GM18870 (cell line): ENCODE results near the gene ADAMTSL1.

Experiments used
- ATAC-seq: cut with Tn5 transposase; IDR thresholded peaks from one replicate; pipeline ENCODE4 v1.9.1; 2021; ENCODE audit warnings: moderate library complexity; ENCODE audit not compliant: unreplicated experiment

Gene ADAMTSL1

DNA sequence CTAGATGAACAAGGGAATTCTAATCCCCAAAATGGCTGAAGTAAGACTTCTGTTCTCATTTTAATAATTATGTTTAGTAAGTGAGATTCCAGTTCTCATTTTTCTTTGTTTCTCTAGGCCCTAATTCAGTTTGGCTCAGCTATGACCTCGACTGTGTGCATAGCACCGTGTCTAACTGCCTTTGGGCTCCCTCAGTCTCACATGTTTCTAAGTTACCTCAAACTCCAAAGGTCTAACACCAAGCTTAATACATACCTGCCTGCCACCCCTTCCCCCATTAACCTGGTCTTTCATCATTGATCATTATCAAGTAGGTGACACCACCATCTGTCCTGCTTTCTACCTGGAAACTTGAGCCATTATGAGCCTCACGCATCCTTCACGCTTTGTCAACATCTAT lies 285.9 kb downstream of the ADAMTSL1 start:
- no peak for ATAC-seq

DNA sequence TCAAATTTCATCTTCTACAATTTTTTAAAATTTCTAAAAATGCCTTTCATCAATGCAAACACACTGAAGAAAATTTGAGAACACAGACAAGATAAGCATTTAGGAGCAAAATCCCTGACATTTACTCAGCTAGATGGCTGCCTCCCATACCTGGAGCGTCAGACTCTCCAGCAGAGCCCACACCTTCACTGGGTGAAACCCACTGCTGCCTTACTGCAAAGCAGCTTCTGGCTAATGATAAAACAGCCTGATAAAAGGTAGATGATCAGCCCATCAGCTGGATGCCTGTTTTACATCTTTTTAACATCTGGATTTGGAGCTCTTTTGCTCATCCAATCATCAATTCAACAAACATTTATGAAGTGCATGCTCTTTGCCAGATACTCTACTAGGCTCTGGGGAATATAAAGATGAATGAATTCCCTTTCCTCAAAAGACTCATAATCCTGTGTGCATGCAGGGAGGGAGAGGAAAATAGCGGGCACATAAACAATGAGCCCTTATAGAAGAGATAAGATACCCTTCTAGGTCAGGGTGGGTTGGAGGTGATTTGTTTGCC lies 287.9 kb downstream of the ADAMTSL1 start:
- ATAC-seq: no peak

DNA sequence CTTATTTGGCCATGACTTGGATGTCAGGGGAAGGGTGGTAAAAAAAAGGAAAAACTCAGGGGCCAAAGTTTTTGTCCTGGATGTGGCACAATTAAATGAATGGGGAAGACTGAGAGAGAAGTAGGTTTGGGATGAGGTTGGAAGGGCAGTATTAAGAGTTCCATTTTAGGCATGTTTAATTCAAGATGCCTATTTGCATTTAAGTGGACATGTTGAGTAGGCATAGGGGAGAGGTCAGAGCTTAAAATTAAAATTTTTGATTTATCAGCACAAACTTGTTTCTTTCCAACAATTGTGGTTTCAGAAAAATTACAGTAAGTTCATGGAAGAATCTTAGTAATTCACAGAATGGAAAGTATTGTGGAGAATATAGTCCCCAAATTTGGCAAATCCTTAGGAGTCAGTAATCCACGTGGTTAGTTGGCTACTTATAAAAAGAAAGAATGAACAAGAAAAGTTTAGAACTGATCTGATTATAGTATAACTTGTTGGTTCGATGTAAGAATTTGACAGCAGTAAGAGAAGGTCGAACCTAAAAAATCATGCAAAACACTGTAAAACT lies 293.1 kb downstream of the ADAMTSL1 start:
- no peak for ATAC-seq

DNA sequence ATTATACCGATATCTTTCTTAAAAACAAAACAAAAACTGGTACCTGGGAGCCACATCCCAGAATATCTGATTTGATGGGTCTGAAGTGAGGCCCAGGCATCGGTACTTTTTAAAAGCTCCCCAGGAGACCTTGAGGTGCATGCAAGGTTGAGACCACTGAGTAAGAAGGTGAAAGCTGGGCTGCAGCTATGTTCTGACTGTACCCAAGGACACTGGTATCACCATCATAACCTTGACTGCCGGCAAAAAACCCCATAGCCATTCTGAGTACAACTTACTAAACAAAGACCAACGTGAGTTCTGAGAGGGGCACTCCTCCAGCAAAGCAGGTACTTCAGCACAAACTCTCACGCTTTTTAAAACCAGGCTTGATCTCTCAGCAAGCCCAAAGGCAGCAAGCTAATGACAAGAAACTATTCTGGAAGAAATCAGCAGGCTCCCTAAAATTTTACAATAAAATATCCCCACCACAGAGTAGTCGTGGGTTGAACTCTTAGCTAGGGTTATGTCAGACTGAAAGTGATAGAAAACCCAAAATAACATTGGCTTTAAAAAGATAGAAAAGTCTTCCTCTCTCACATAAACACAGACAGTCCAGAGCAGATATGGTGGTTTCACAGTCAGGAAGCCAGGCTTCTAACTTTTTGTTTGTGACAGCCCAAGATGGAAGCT lies 295.1 kb downstream of the ADAMTSL1 start:
- peak; percentile 94 for ATAC-seq

DNA sequence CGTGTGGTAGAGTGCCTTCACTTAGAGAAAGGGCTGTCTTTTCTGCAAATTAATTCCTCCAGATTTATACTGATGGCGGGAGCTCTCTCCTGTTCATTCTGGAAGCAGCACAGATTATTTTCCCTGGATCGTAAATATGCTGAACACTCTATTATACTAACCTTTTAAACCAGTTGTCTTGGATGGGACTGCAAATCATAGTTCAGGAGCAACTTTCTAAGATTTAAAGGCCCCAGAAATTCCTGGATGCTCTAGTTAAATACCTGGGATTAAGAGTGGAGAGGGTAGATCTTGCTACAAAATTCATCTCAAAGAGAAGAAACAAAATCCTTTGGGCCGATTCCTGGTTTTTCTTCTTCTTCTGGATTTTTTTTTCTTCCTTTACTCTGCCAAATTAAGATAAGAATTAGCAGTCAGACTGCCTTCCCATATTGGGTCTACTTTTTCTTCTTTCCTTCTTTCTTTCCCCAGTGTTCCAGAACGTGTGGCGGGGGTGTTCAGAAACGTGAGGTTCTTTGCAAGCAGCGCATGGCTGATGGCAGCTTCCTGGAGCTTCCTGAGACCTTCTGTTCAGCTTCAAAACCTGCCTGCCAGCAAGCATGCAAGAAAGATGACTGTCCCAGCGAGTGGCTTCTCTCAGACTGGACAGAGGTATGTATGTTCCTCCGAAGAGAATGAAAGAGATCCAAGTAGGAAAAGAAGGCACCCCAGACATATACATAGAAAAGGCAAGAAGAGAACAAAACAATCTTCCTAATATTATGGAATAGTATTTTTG lies 296.4 kb downstream of the ADAMTSL1 start:
- ATAC-seq: no peak

DNA sequence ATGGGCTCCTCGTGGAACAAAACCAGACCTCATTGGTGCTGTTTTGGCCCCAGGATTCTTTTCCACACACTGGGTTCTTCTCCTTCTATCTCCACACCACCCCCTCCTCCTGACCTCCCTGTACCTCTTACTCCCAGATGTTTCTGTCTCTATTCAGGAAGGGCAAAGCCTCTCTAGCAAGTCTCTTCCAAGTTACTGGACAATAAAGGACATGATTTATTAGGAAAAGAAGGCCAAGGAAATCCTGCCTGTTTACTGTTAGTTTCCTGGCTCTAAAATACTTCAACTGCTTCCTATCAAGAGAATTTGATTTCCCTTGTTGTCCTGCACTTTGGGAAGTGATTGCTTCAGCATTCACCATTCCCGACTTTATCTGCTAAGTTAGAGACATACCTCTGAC lies 297.1 kb downstream of the ADAMTSL1 start:
- no peak for ATAC-seq

DNA sequence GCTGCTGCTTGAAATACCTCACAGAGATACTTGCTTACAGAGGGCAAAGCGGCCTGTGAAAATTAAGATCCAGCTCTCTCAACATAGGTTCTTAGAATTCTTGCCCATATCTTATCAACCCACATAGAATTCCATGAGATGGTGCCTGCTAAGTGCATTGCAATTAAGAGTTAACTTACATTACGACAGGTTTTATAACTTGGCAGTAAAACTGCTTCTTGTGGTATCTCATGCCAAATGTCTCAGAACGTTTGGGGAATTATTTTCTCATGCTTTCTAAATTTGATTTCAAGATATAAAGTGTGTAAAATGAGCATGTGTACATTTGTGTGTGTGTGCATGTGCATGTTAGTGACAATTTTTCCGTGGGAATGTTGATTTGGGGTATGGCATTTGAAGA lies 297.8 kb downstream of the ADAMTSL1 start:
- ATAC-seq: no peak

DNA sequence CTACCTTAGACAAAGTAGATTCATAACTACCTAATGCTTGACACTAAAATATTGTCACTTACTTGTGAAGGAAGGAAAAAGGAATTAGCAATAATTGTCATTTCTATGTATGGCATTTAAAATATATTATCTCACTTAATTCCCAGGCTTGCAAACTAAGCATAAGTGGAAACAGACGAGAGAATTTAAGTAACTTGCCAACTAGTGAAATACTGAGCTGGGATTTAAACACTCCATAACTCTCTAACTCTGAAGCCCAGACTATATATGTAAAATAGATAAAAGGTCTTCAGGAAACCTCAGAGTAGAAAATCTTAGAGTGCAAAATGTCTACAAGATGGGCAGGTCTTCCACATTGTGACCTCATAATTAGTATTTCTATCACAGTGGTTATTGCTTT lies 301.3 kb downstream of the ADAMTSL1 start:
- no peak for ATAC-seq

DNA sequence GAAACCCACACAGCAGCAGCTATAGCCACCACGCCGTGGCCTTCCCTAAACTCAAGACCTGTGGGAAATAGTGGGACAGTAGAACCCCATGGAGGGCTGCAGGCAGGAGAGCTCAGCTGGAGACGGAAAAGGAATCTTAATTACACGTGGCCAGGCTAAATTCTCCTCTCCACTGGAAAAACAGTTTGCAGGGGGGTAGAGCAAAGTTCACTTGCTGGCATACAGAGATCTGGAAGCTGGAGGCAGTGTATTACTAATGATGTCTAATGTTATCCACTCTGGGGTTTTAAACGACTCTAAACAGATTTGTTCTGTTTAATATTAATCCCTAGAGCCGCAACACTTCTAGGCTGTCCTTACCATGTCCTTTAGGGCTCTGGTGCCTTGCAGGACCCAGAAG lies 302.0 kb downstream of the ADAMTSL1 start:
- ATAC-seq: no peak

DNA sequence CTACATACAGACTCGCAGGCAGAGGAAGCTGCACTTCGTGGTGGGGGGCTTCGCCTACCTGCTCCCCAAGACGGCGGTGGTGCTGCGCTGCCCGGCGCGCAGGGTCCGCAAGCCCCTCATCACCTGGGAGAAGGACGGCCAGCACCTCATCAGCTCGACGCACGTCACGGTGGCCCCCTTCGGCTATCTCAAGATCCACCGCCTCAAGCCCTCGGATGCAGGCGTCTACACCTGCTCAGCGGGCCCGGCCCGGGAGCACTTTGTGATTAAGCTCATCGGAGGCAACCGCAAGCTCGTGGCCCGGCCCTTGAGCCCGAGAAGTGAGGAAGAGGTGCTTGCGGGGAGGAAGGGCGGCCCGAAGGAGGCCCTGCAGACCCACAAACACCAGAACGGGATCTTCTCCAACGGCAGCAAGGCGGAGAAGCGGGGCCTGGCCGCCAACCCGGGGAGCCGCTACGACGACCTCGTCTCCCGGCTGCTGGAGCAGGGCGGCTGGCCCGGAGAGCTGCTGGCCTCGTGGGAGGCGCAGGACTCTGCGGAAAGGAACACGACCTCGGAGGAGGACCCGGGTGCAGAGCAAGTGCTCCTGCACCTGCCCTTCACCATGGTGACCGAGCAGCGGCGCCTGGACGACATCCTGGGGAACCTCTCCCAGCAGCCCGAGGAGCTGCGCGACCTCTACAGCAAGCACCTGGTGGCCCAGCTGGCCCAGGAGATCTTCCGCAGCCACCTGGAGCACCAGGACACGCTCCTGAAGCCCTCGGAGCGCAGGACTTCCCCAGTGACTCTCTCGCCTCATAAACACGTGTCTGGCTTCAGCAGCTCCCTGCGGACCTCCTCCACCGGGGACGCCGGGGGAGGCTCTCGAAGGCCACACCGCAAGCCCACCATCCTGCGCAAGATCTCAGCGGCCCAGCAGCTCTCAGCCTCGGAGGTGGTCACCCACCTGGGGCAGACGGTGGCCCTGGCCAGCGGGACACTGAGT lies 303.2 kb downstream of the ADAMTSL1 start:
- ATAC-seq: no peak

DNA sequence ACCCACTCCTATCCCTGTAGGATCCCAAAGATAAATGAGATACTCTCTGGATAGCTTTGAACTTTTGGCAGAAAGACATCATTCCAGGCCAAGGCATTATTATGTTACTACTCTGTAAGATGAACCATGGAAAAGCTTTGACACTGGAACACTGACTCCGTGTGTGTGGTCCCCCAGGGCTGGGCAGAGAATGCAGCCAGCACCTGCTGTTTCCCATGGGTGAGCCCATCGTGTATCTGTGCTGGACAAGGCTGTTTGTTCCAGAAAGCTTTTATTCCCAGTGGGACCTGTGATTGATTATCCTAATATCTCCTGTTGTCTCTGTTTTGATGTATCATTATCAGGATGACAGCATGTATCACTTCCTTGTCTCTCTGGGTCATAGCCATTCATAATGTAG lies 304.2 kb downstream of the ADAMTSL1 start:
- ATAC-seq: no peak

DNA sequence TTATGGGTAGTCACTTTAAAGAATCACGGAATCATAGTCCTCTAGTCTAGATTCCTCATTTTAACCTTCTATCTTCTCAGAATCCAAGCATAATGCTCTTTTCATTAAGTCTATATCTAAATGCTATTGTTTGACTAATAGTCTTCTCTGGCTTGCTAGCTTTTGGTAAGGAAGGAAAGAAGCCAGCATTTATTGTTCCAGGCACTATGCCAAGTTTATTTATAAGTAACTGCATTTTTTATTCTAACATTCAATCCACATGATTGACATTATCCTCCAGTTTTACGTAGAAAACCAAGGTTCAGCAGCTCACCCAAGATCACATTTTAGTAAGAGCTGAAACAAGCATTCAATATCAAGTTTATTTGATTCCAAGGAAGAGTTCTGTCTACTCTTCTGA lies 304.9 kb downstream of the ADAMTSL1 start:
- no peak for ATAC-seq

DNA sequence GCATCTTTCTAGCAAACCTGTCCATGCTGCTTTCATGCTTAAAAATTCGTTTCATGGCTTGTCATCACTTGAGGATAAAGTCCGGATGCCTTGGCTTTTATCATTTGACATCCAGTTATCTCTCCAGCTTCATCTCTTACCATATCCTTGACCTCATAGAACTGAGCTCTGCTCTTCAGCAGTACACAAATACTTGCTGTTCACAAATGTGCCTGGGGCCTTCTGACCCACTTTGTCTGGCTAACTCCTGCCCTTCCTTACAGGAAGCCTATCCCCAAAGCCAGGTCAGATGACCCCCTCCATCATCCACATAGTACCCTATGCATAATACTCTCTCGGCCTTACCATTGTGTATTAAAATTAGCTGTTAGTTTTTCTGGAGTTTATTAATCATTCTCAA lies 310.0 kb downstream of the ADAMTSL1 start:
- no peak for ATAC-seq

DNA sequence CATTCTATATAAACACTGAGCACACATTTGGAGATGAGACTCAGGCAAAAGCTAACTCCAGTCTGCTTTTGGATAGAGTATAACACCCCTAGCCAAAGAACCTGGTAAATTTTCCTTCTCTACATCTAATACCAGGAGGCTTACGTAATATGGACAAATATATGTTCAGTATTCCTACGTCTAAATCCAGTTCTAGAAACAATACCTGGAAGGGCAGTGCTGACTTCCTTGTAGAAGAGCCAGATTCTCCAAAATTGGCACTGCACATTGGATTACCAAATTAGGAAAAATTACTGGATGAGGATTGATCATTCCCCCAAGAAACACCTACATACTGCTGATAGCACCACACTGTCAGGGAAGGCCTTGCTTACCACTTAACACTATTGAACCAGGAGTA lies 311.7 kb downstream of the ADAMTSL1 start:
- ATAC-seq: no peak

DNA sequence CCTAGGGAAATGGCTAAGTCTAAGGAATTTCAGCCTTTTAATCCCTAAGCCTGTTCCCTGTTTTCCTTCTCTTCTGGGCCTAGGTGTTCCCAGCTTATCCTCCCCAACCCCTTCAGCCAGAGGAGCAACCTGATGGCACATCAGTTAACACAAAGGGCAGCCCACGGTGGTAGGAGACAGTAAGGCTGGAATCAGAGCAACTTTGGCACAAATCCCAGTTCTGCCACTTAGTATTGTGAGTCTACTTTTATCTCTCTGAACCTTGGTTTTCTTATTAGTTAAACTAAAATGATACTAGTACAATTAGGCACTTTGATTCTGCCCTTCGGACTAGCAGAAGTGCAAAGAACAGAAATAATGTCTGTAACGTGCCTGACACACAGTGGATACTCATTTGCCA lies 312.2 kb downstream of the ADAMTSL1 start:
- ATAC-seq: no peak

DNA sequence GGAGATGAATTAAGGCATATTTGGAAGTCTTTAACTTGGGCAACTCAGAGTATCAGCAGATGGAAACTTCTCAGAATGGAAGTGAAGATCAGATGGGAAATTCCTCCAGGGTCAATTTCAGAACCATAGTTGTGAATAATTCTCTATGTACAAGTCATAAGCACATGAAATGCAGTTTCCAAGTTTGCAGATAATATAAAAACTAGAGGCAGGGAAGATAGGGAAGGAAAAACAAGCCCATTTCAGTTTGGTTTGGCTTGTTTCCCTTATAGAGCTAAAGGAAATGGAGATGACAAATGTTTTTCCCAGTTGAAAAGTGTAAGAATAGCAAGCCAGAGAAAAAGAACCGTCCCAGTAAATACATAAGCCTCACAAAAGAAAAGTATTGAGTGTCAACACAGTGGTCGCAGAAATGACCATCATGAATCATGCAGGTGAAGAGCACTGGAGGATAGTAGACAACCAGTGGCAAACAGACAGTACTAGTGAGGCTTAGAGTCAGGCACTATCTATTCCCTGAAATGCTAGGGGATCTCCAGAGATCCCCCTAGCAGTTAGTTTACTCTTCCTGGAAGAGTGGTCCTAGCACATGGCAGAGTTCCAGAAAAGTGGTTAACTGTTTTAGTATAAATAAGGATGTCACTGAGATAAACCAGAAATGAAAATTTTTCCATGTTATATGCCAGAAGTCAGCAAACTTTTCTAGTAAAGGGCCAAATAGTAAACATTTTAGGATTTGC lies 313.1 kb downstream of the ADAMTSL1 start:
- no peak for ATAC-seq

DNA sequence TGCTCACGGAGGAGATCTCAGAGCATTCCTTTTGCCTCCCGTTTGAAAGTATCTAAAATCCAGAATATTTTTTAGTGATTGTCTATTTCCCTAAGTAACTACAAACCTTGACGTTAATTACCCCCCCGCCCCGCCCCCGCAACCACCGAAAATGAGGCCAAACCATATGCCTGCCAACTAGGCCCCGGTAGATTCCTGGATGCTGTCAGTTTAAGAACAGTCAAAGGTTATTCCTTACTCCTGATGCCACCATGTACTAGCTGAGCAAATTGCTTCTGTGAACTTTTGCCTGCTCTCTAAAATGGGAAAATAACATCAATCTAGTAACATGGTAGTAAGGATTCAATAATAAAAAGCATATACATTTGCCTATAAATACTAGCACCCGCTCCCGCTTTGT lies 314.3 kb downstream of the ADAMTSL1 start:
- ATAC-seq: no peak

DNA sequence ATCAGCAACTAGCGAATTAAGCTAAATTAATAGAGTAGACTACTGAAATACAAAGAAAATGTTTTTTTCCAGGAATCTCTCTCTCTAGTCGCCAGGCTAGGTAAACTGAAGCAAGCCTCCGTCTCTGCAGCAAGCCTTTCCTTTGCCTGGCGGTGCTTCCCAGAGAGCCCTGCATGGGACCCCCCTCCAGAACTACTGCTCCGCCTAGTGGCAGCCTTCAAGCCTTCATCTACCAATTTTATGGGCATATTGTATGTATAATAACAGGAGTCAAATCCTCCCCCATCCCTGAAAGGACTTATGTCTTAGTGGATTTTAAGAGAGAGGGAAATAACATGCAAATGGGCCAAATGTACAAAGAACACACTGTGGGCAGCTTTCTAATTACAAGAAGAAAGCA lies 317.1 kb downstream of the ADAMTSL1 start:
- no peak for ATAC-seq

DNA sequence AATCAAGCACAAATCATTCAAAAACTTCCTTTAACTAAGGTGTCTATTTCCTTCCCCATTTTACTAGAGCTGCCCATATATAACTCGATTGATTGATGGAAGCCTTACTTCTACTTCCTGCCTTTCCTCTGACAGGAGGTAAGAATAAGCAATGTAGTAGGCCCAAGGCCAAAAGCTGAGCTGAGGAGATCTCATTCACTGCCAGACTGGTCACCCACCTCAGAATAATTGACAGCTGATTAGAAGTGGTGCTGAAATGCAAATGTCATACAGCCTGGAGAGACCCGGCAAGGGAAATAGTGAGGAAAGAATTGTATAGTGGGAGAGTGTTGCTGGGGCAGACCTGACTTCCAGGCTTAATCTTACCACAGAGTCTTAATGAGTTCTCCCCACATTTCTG lies 319.2 kb downstream of the ADAMTSL1 start:
- ATAC-seq: no peak
